Measurements from ENCODE around the gene NAT8L. TPM values are rescaled to one million over a fixed set of nuclear protein-coding genes. Genes with fewer than 3 reads are reported as not detected.
"Not testable (repeated sequence)": the region's sequence is repeated elsewhere in the genome, so short reads cannot be mapped to it uniquely, and the experiment has no call there.

Gene NAT8L, protein sequence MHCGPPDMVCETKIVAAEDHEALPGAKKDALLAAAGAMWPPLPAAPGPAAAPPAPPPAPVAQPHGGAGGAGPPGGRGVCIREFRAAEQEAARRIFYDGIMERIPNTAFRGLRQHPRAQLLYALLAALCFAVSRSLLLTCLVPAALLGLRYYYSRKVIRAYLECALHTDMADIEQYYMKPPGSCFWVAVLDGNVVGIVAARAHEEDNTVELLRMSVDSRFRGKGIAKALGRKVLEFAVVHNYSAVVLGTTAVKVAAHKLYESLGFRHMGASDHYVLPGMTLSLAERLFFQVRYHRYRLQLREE
- 0.15 and 0.24 TPM in 2 replicates for total RNA-seq

- Mint-ChIP-seq H3K4me3 (peak within 1 kb of the TSS; percentile 52), H3K27ac (no peak within 1 kb of the TSS), H3K36me3 (ENCODE audit: low read depth) (no peaks in the 10 kb centered on the region), H3K27me3 (peaks cover 27% of the 10 kb centered on the region), H3K4me1 (peaks cover 2% of the 10 kb centered on the region), H3K9me3 (no peaks in the 10 kb centered on the region)
- CTCF ChIA-PET, result no interaction called here
- DNase-seq, result no peak
- intact Hi-C loops (cut with micrococcal nuclease), result loop anchor here (2.0 kb wide), 1 partner anchor 18 kb away; a partner anchor contains a TSS
- TF ChIP-seq, protein P1, sequence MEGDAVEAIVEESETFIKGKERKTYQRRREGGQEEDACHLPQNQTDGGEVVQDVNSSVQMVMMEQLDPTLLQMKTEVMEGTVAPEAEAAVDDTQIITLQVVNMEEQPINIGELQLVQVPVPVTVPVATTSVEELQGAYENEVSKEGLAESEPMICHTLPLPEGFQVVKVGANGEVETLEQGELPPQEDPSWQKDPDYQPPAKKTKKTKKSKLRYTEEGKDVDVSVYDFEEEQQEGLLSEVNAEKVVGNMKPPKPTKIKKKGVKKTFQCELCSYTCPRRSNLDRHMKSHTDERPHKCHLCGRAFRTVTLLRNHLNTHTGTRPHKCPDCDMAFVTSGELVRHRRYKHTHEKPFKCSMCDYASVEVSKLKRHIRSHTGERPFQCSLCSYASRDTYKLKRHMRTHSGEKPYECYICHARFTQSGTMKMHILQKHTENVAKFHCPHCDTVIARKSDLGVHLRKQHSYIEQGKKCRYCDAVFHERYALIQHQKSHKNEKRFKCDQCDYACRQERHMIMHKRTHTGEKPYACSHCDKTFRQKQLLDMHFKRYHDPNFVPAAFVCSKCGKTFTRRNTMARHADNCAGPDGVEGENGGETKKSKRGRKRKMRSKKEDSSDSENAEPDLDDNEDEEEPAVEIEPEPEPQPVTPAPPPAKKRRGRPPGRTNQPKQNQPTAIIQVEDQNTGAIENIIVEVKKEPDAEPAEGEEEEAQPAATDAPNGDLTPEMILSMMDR (IDR thresholded peaks at IDR 0.05), result no peak
- peak; percentile 59 for ATAC-seq (ENCODE audit: low read depth)
- POLR2A ChIA-PET, result no interaction called here
Measured at GRCh38 chr4:2059046-2059725, at the start of gene NAT8L. Gene NAT8L, plus strand, starts transcription at chr4:2059327. Its CDS starts 185 bp downstream, at chr4:2059512.

- H3K27ac Mint-ChIP-seq, result peak overlapping the region; percentile 91
- peak; percentile 22 for ATAC-seq (ENCODE audit: low read depth)
- TF ChIP-seq, protein P1 (IDR thresholded peaks at IDR 0.05), result no peak
- peaks cover 32% of the 10 kb centered on the region for H3K4me1 Mint-ChIP-seq
- H3K9me3 Mint-ChIP-seq, result no peaks in the 10 kb centered on the region
- intact Hi-C loops (cut with micrococcal nuclease), result loop anchor here (1.0 to 10.0 kb wide), 11 partner anchors 33 to 1227 kb away; partner anchors contain the start of genes CFAP99, FAM193A, FAM53A and HAUS3
- H3K27me3 Mint-ChIP-seq, result peaks cover 6% of the 10 kb centered on the region
- POLR2A ChIA-PET, result interaction anchor here (0.5 to 1.8 kb wide), 4 partner anchors 32 to 663 kb away, joined by 3 to 5 read pairs (median 3); partner anchors contain the start of gene UVSSA
- peaks cover 25% of the 10 kb centered on the region for H3K36me3 Mint-ChIP-seq (ENCODE audit: low read depth)
- CTCF ChIA-PET, result no interaction called here
- peak; percentile 31 for DNase-seq
- H3K4me3 Mint-ChIP-seq, result peak overlapping the region; percentile 90
Measured at GRCh38 chr4:2009651-2010233, 49.4 kb upstream of the NAT8L start.

GRCh38 chr4:2011583-2011982 lies 47.5 kb upstream of the NAT8L start:
- POLR2A ChIA-PET, result no interaction called here
- intact Hi-C loops (cut with micrococcal nuclease), result no loop called here
- ATAC-seq (ENCODE audit: low read depth) (no peak), DNase-seq (no peak)
- Mint-ChIP-seq H3K36me3 (ENCODE audit: low read depth) (peaks cover 11% of the 10 kb centered on the region), H3K4me3 (no peak overlapping the region), H3K27me3 (peaks cover 6% of the 10 kb centered on the region), H3K27ac (no peak overlapping the region), H3K4me1 (peaks cover 21% of the 10 kb centered on the region), H3K9me3 (no peaks in the 10 kb centered on the region)
- CTCF ChIA-PET, result no interaction called here
- TF ChIP-seq, protein P1 (IDR thresholded peaks at IDR 0.05), result no peak

GRCh38 chr4:2015008-2015407 lies 44.1 kb upstream of the NAT8L start:
- Mint-ChIP-seq H3K4me1 (peaks cover 6% of the 10 kb centered on the region), H3K9me3 (no peaks in the 10 kb centered on the region), H3K27ac (no peak overlapping the region), H3K36me3 (ENCODE audit: low read depth) (no peaks in the 10 kb centered on the region), H3K4me3 (no peak overlapping the region), H3K27me3 (peaks cover 20% of the 10 kb centered on the region)
- POLR2A ChIA-PET, result interaction anchor here (0.6 kb wide), 1 partner anchor 328 kb away, joined by 5 read pairs; no protein-coding TSS in a partner anchor
- intact Hi-C loops (cut with micrococcal nuclease), result no loop called here
- TF ChIP-seq, protein P1 (IDR thresholded peaks at IDR 0.05), result no peak
- DNase-seq (no peak), ATAC-seq (ENCODE audit: low read depth) (no peak)
- CTCF ChIA-PET, result no interaction called here

DNA sequence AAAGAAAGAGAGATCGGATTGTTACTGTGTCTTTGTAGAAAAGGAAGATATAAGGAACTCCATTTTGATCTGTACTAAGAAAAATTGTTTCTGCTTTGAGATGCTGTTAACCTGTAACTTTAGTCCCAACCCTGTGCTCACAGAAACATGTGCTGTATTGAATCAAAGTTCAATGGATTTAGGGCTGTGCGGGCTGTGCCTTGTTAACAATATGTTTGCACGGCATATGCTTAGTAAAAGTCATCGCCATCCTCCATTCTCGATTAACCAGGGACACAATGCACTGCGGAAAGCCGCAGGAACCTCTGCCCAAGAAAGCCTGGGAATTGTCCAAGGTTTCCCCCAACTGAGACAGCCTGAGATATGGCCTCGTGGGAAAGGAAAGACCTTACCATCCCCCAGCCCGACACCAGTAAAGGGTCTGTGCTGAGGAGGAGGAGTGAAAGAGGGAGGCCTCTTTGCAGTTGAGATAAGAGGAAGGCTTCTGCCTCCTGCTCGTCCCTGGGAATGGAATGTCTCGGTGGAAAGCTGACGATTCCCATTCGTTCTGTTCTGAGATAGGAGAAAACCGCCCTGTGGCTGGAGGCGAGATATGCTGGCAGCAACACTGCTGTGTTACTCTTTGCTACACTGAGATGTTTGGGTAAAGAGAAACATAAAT lies 37.6 kb upstream of the NAT8L start:
- H3K4me3 Mint-ChIP-seq; POLR2A ChIA-PET; DNase-seq; H3K9me3 Mint-ChIP-seq; ATAC-seq (ENCODE audit: low read depth); H3K27ac Mint-ChIP-seq; intact Hi-C loops (cut with micrococcal nuclease); H3K4me1 Mint-ChIP-seq; H3K36me3 Mint-ChIP-seq (ENCODE audit: low read depth); CTCF ChIA-PET: not testable (repeated sequence)
- peaks cover 47% of the 10 kb centered on the region for H3K27me3 Mint-ChIP-seq
